Measurements from ENCODE around the gene AQP2.
A peak's percentile ranks its signal among the peaks of the same experiment; 100 is the strongest.

Gene AQP2

DNA sequence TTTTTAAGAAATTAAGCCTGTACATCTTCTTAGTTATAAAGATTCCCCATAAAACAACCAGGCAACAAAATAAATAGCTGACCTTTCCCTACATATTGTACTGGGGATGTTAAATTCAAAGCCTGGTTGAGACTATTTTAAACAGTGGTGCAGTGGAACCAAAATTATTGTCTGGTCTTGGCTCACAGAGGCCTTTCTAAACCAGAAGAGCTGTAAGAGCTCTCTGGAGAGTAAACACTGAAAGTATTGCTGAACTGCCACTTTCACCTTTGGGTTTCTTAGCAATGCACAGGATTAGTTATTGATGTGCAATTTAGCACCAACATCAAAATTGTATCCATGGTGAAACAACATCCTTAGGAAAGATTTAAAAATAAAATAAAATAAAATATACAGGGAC lies 54.2 kb downstream of the AQP2 start:
- Histone ChIP-seq H3K4me2 (ENCODE audit: low read length) (no peak overlapping the region), H4K20me1 (ENCODE audit: insufficient read depth, low read length) (no peaks in the 10 kb centered on the region), H3K9ac (ENCODE audit: low read length) (no peak overlapping the region), H3K4me3 (ENCODE audit: low read depth, low read length, poor library complexity, severe bottlenecking) (no peak overlapping the region), H3K9me3 (ENCODE audit: low read length) (no peaks in the 10 kb centered on the region), H3F3A (ENCODE audit: insufficient read depth, low read length) (no peaks in the 10 kb centered on the region), H3K4me1 (ENCODE audit: insufficient read depth, low read length, severe bottlenecking) (peaks cover 35% of the 10 kb centered on the region), H3K27ac (ENCODE audit: low read depth, low read length, poor library complexity, severe bottlenecking) (no peak overlapping the region), H2AFZ (ENCODE audit: low read length) (no peak overlapping the region), H3K36me3 (ENCODE audit: insufficient read depth, low read length) (peaks cover 85% of the 10 kb centered on the region), H3K79me2 (ENCODE audit: insufficient read depth, low read length) (peaks cover 12% of the 10 kb centered on the region), H3K27me3 (ENCODE audit: insufficient read depth, low read length) (no peaks in the 10 kb centered on the region), H3K9me2 (ENCODE audit: low read depth, low read length) (no peaks in the 10 kb centered on the region)
- no peak for TF ChIP-seq EZH2 (IDR thresholded peaks at IDR 0.05; ENCODE audit: borderline replicate concordance, low read length)
- TF ChIP-seq, protein P1, sequence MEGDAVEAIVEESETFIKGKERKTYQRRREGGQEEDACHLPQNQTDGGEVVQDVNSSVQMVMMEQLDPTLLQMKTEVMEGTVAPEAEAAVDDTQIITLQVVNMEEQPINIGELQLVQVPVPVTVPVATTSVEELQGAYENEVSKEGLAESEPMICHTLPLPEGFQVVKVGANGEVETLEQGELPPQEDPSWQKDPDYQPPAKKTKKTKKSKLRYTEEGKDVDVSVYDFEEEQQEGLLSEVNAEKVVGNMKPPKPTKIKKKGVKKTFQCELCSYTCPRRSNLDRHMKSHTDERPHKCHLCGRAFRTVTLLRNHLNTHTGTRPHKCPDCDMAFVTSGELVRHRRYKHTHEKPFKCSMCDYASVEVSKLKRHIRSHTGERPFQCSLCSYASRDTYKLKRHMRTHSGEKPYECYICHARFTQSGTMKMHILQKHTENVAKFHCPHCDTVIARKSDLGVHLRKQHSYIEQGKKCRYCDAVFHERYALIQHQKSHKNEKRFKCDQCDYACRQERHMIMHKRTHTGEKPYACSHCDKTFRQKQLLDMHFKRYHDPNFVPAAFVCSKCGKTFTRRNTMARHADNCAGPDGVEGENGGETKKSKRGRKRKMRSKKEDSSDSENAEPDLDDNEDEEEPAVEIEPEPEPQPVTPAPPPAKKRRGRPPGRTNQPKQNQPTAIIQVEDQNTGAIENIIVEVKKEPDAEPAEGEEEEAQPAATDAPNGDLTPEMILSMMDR (IDR thresholded peaks at IDR 0.05; ENCODE audit: low read length), result no peak

DNA sequence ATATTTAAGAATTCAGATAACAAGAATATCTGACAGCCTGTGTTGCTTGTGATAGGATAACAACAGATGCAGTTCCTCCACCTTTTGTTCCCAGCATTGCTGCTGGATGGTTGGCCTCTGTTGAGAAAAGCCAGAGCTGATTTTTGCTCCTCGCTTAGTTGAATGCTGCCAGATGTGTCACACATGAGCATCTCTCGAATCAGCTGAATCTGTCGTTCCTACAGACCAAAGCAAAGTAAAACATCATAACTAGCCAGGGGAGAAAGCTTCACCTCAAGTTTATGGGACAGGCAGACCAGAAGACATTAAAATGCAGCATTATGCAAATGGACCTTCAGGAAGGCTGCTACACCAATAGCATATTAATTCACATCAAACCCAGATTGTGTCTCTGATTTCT lies 54.6 kb downstream of the AQP2 start:
- no peaks in the 10 kb centered on the region for H3F3A ChIP-seq (ENCODE audit: insufficient read depth, low read length)
- H3K4me1 ChIP-seq (ENCODE audit: insufficient read depth, low read length, severe bottlenecking), result peaks cover 35% of the 10 kb centered on the region
- no peaks in the 10 kb centered on the region for H4K20me1 ChIP-seq (ENCODE audit: insufficient read depth, low read length)
- H3K4me3 ChIP-seq (ENCODE audit: low read depth, low read length, poor library complexity, severe bottlenecking), result no peak overlapping the region
- H3K36me3 ChIP-seq (ENCODE audit: insufficient read depth, low read length), result peaks cover 86% of the 10 kb centered on the region
- H2AFZ ChIP-seq (ENCODE audit: low read length), result no peak overlapping the region
- no peaks in the 10 kb centered on the region for H3K27me3 ChIP-seq (ENCODE audit: insufficient read depth, low read length)
- H3K4me2 ChIP-seq (ENCODE audit: low read length), result no peak overlapping the region
- H3K79me2 ChIP-seq (ENCODE audit: insufficient read depth, low read length), result peaks cover 12% of the 10 kb centered on the region
- no peak overlapping the region for H3K9ac ChIP-seq (ENCODE audit: low read length)
- peak overlapping the region; percentile 85 for H3K27ac ChIP-seq (ENCODE audit: low read depth, low read length, poor library complexity, severe bottlenecking)
- H3K9me2 ChIP-seq (ENCODE audit: low read depth, low read length), result no peaks in the 10 kb centered on the region
- TF ChIP-seq, protein P1 (IDR thresholded peaks at IDR 0.05; ENCODE audit: low read length), result no peak
- no peak for TF ChIP-seq EZH2 (IDR thresholded peaks at IDR 0.05; ENCODE audit: borderline replicate concordance, low read length)
- H3K9me3 ChIP-seq (ENCODE audit: low read length), result no peaks in the 10 kb centered on the region

DNA sequence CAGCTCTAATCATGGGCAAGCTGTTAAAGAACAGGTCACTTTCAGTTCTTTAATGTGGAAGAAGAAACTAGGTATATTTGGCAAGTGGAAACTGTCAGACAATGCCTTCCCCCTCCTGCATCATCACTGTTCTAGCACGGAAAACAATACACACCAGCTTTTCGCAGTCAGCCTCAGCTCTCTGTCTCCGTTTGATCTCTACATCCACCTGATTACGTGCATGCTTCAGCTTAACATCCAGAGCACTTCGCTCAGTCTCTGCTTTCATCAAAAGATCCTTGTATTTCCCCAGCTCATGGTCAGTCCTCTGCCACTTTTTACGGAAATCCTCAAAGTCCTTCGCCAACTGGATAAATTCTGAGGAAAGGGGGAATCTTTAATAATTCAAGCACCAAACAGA lies 55.7 kb downstream of the AQP2 start:
- Histone ChIP-seq H3F3A (ENCODE audit: insufficient read depth, low read length) (no peaks in the 10 kb centered on the region), H3K79me2 (ENCODE audit: insufficient read depth, low read length) (peaks cover 12% of the 10 kb centered on the region), H3K4me1 (ENCODE audit: insufficient read depth, low read length, severe bottlenecking) (peaks cover 35% of the 10 kb centered on the region), H3K27ac (ENCODE audit: low read depth, low read length, poor library complexity, severe bottlenecking) (peak overlapping the region; percentile 85), H3K27me3 (ENCODE audit: insufficient read depth, low read length) (no peaks in the 10 kb centered on the region), H3K9ac (ENCODE audit: low read length) (peak overlapping the region; percentile 10; the same call in 1 of the 2 replicates), H3K4me2 (ENCODE audit: low read length) (peak overlapping the region; percentile 21; the same call in 1 of the 2 replicates), H3K36me3 (ENCODE audit: insufficient read depth, low read length) (peaks cover 85% of the 10 kb centered on the region), H4K20me1 (ENCODE audit: insufficient read depth, low read length) (no peaks in the 10 kb centered on the region), H3K4me3 (ENCODE audit: low read depth, low read length, poor library complexity, severe bottlenecking) (no peak overlapping the region), H2AFZ (ENCODE audit: low read length) (no peak overlapping the region), H3K9me3 (ENCODE audit: low read length) (no peaks in the 10 kb centered on the region), H3K9me2 (ENCODE audit: low read depth, low read length) (no peaks in the 10 kb centered on the region)
- TF ChIP-seq EZH2 (IDR thresholded peaks at IDR 0.05; ENCODE audit: borderline replicate concordance, low read length), result no peak
- TF ChIP-seq, protein P1 (IDR thresholded peaks at IDR 0.05; ENCODE audit: low read length), result no peak

Measured in OCI-LY1 (cell line).